Measurements from ENCODE around the gene ZNF202. TPM values are rescaled to one million over a fixed set of nuclear protein-coding genes. Genes with fewer than 3 reads are reported as not detected.

Gene ZNF202
- total RNA-seq, 1 experiment from 2014 or later = 22.1 TPM

DNA sequence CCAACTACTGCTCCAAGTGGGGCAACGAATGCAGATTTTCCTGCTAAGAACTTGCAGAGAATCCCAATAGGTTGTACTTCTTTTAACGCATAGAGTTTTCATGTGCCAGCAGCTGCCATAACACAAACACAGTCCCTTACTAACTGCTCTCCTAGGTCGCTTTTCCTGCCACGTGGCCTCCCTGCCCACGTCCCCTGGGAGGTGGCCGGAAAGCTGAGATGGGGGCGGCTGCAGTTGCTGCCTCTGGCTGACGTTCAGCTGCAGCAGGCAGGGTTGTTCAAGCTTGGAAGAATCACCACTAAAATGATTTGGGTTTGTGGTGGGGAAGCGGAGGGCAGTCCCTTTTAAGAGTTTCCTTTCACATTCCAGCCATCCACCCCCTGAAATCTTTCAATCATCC, 39.3 kb downstream of the ZNF202 start:
- ChIA-PET CTCF (interaction anchor here (0.7 to 16.7 kb wide), 4 partner anchors 9 to 126 kb away, joined by 3 to 558 read pairs (median 8); partner anchors contain the start of gene SCN3B), POLR2A (no interaction called here)
- intact Hi-C loops (cut with micrococcal nuclease) = no loop called here
- H3K4me3 Mint-ChIP-seq (ENCODE audit: unreplicated experiment) = no peak overlapping the region
- TF ChIP-seq, protein P1, sequence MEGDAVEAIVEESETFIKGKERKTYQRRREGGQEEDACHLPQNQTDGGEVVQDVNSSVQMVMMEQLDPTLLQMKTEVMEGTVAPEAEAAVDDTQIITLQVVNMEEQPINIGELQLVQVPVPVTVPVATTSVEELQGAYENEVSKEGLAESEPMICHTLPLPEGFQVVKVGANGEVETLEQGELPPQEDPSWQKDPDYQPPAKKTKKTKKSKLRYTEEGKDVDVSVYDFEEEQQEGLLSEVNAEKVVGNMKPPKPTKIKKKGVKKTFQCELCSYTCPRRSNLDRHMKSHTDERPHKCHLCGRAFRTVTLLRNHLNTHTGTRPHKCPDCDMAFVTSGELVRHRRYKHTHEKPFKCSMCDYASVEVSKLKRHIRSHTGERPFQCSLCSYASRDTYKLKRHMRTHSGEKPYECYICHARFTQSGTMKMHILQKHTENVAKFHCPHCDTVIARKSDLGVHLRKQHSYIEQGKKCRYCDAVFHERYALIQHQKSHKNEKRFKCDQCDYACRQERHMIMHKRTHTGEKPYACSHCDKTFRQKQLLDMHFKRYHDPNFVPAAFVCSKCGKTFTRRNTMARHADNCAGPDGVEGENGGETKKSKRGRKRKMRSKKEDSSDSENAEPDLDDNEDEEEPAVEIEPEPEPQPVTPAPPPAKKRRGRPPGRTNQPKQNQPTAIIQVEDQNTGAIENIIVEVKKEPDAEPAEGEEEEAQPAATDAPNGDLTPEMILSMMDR (IDR thresholded peaks at IDR 0.05; ENCODE audit: unreplicated experiment) = no peak
- H3K4me1 Mint-ChIP-seq (ENCODE audit: insufficient read depth, unreplicated experiment) = no peaks in the 10 kb centered on the region
- BruUV-seq (replicated peaks) = no TSS peak
- H3K27ac Mint-ChIP-seq (ENCODE audit: low read depth, unreplicated experiment) = no peak overlapping the region
- DNase-seq (ENCODE audit: unreplicated experiment) = no peak
- H3K9me3 Mint-ChIP-seq (ENCODE audit: unreplicated experiment) = no peaks in the 10 kb centered on the region
- no peaks in the 10 kb centered on the region for H3K27me3 Mint-ChIP-seq (ENCODE audit: insufficient read depth, unreplicated experiment)
- H3K36me3 Mint-ChIP-seq (ENCODE audit: insufficient read depth, unreplicated experiment) = peaks cover 5% of the 10 kb centered on the region

DNA sequence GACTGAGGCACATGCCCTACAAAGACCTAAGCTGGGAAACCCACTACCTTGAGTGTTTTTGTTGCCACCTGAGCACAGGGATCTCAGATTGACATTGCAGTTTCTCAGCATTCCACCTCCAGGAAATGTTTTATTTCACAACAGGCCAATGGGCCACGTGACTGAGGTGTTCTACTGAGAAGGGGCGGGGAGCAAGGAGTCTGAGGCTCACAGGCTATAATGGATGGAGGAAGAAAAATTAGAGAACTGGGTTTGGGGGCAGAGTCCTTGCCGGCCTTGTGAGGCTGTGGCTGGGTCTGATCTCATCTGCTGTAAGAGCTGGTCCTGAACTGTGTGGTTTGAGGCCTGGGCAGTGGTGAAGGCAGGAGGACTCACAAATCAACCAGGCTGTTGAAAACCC, 40.7 kb downstream of the ZNF202 start:
- no peak overlapping the region for H3K27ac Mint-ChIP-seq (ENCODE audit: low read depth, unreplicated experiment)
- peaks cover 5% of the 10 kb centered on the region for H3K36me3 Mint-ChIP-seq (ENCODE audit: insufficient read depth, unreplicated experiment)
- no peaks in the 10 kb centered on the region for H3K4me1 Mint-ChIP-seq (ENCODE audit: insufficient read depth, unreplicated experiment)
- no TSS peak for BruUV-seq (replicated peaks)
- H3K4me3 Mint-ChIP-seq (ENCODE audit: unreplicated experiment) = no peak overlapping the region
- H3K9me3 Mint-ChIP-seq (ENCODE audit: unreplicated experiment) = no peaks in the 10 kb centered on the region
- TF ChIP-seq, protein P1 (IDR thresholded peaks at IDR 0.05; ENCODE audit: unreplicated experiment) = no peak
- intact Hi-C loops (cut with micrococcal nuclease) = no loop called here
- ChIA-PET CTCF (interaction anchor here (0.6 to 3.2 kb wide), 6 partner anchors 10 to 1753 kb away, joined by 3 to 14 read pairs (median 6); no protein-coding TSS in a partner anchor), POLR2A (interaction anchor here (0.6 kb wide), 1 partner anchor 70 kb away, joined by 3 read pairs; no protein-coding TSS in a partner anchor)
- H3K27me3 Mint-ChIP-seq (ENCODE audit: insufficient read depth, unreplicated experiment) = no peaks in the 10 kb centered on the region
- peak; percentile 31 for DNase-seq (ENCODE audit: unreplicated experiment)

DNA sequence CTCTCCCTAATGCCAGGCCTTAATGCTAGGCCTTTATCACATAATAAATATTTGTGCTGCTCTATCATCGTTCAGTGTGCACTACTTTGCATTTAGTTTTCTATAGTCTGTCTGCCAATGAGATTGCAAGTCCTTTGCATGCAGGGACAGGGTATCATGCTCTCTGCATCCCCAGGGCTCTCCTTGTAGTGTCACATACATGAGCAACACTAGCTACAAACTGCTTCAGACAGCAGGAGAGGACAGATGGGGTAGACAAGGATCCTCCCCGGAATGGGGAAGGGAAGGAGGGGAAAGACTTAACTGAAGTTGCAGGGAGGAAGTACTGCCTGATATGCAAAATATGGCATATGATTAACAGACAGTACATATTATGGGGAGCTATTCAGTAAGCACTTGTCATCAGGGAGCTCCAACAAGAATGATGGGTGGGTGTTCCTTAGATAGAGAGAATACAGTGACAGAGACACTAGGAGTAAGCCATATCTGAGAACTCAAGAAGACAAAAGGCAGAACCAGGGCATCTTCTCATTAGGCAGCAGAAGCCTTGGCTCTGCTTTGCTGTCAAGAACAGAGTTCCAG, 42.8 kb downstream of the ZNF202 start:
- Mint-ChIP-seq H3K4me1 (ENCODE audit: insufficient read depth, unreplicated experiment) (no peaks in the 10 kb centered on the region), H3K27me3 (ENCODE audit: insufficient read depth, unreplicated experiment) (no peaks in the 10 kb centered on the region), H3K9me3 (ENCODE audit: unreplicated experiment) (no peaks in the 10 kb centered on the region), H3K36me3 (ENCODE audit: insufficient read depth, unreplicated experiment) (peaks cover 5% of the 10 kb centered on the region), H3K4me3 (ENCODE audit: unreplicated experiment) (no peak overlapping the region), H3K27ac (ENCODE audit: low read depth, unreplicated experiment) (no peak overlapping the region)
- no TSS peak for BruUV-seq (replicated peaks)
- ChIA-PET POLR2A (interaction anchor here (1.0 kb wide), 1 partner anchor 9 kb away, joined by 3 read pairs; no protein-coding TSS in a partner anchor), CTCF (interaction anchor here (0.9 to 3.2 kb wide), 6 partner anchors 9 to 133 kb away, joined by 3 to 17 read pairs (median 4); no protein-coding TSS in a partner anchor)
- intact Hi-C loops (cut with micrococcal nuclease) = no loop called here
- DNase-seq (ENCODE audit: unreplicated experiment) = no peak
- TF ChIP-seq, protein P1 (IDR thresholded peaks at IDR 0.05; ENCODE audit: unreplicated experiment) = no peak

DNA sequence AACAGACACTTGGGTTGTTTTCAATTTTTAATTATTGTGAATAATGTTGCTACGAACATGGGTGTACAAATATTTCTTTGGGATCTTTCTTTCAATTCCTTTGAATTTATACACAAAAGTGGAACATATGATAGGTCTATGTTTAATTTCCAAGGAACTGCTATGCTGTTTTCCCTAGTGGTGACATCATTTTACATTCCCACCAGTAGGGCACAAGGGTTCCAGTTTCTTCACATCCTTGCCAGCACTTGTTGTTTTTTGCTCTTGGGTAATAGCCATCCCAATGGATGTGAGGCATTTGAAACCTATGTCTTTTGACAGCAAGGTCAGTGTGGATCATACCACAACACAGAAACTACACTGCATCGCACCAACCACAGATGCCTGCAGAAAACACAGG, 45.3 kb downstream of the ZNF202 start:
- H3K27me3 Mint-ChIP-seq (ENCODE audit: insufficient read depth, unreplicated experiment) = no peaks in the 10 kb centered on the region
- intact Hi-C loops (cut with micrococcal nuclease) = no loop called here
- no peaks in the 10 kb centered on the region for H3K9me3 Mint-ChIP-seq (ENCODE audit: unreplicated experiment)
- DNase-seq (ENCODE audit: unreplicated experiment) = peak; percentile 26
- POLR2A ChIA-PET = no interaction called here
- BruUV-seq (replicated peaks) = no TSS peak
- H3K27ac Mint-ChIP-seq (ENCODE audit: low read depth, unreplicated experiment) = no peak overlapping the region
- TF ChIP-seq, protein P1 (IDR thresholded peaks at IDR 0.05; ENCODE audit: unreplicated experiment) = no peak
- H3K36me3 Mint-ChIP-seq (ENCODE audit: insufficient read depth, unreplicated experiment) = peaks cover 5% of the 10 kb centered on the region
- H3K4me3 Mint-ChIP-seq (ENCODE audit: unreplicated experiment) = no peak overlapping the region
- no peaks in the 10 kb centered on the region for H3K4me1 Mint-ChIP-seq (ENCODE audit: insufficient read depth, unreplicated experiment)
- CTCF ChIA-PET = interaction anchor here (1.8 to 3.3 kb wide), 2 partner anchors 12 to 116 kb away, joined by 10 to 14 read pairs; no protein-coding TSS in a partner anchor
